H9 (cell line): ENCODE data around the gene E2F4. TPM values are rescaled to one million over a fixed set of nuclear protein-coding genes. Genes with fewer than 3 reads are reported as not detected.
A peak's percentile ranks its signal among the peaks of the same experiment; 100 is the strongest.

Experiments used
- DNase-seq: peaks from one replicate; pipeline ENCODE4 v3.0.0-alpha.2; 2017
- H2AFZ ChIP-seq: one replicate; pipeline ENCODE4 v1.6.1; 2013; ENCODE audit warnings: mild to moderate bottlenecking, low read length, control low read depth, moderate library complexity
- H2AK5ac ChIP-seq: 2 replicates; pipeline ENCODE4 v1.6.1; 2013; ENCODE audit warnings: low read length, control low read depth, mixed read lengths; ENCODE audit not compliant: insufficient read length
- H2BK120ac ChIP-seq: one replicate; pipeline ENCODE4 v1.6.1; 2013; ENCODE audit warnings: low read depth, mild to moderate bottlenecking, low read length, control low read depth, inconsistent platforms; ENCODE audit not compliant: poor library complexity, severe bottlenecking
- H2BK12ac ChIP-seq: 2 replicates; pipeline ENCODE4 v1.6.1; 2013; ENCODE audit warnings: low read length, control low read depth, mixed read lengths, low read depth; ENCODE audit not compliant: insufficient read length
- H2BK15ac ChIP-seq: 2 replicates; pipeline ENCODE4 v1.6.1; 2013; ENCODE audit warnings: low read depth, low read length, control low read depth
- H2BK20ac ChIP-seq: one replicate; pipeline ENCODE4 v1.6.1; 2013; ENCODE audit warnings: low read depth, mild to moderate bottlenecking, low read length, control low read depth, inconsistent platforms; ENCODE audit not compliant: poor library complexity, severe bottlenecking
- H2BK5ac ChIP-seq: 2 replicates; pipeline ENCODE4 v1.6.1; 2013; ENCODE audit warnings: low read length, control low read depth, mixed read lengths; ENCODE audit not compliant: insufficient read length
- H3K14ac ChIP-seq: 2 replicates; pipeline ENCODE4 v1.6.1; 2013; ENCODE audit warnings: low read length, control low read depth; ENCODE audit not compliant: insufficient read depth
- H3K18ac ChIP-seq: 2 replicates; pipeline ENCODE4 v1.6.1; 2013; ENCODE audit warnings: low read depth, mild to moderate bottlenecking, mixed read lengths, low read length, control low read depth; ENCODE audit not compliant: insufficient read length
- H3K23ac ChIP-seq: 2 replicates; pipeline ENCODE4 v1.6.1; 2013; ENCODE audit warnings: low read length, control low read depth, mixed read lengths, low read depth; ENCODE audit not compliant: insufficient read length
- H3K23me2 ChIP-seq: 2 replicates; pipeline ENCODE4 v1.6.1; 2013; ENCODE audit warnings: low read depth, mild to moderate bottlenecking, mixed read lengths, low read length, control low read depth; ENCODE audit not compliant: insufficient read length, poor library complexity, severe bottlenecking
- H3K27ac ChIP-seq: 2 replicates; pipeline ENCODE4 v1.5.1; 2013; ENCODE audit warnings: low read length, control low read depth, mixed read lengths, low read depth; ENCODE audit not compliant: insufficient read length
- H3K27me3 ChIP-seq: 2 replicates; pipeline ENCODE4 v1.6.1; 2013; ENCODE audit warnings: low read length, control low read depth, inconsistent platforms; ENCODE audit not compliant: insufficient read depth
- H3K4ac ChIP-seq: 2 replicates; pipeline ENCODE4 v1.6.1; 2013; ENCODE audit warnings: low read depth, mild to moderate bottlenecking, control low read depth, inconsistent platforms, low read length, moderate library complexity
- H3K4me1 ChIP-seq: 2 replicates; pipeline ENCODE4 v1.6.1; 2013; ENCODE audit warnings: low read length, control low read depth, inconsistent platforms; ENCODE audit not compliant: insufficient read depth
- H3K4me2 ChIP-seq: 2 replicates; pipeline ENCODE4 v1.6.1; 2013; ENCODE audit warnings: low read length, control low read depth, mixed read lengths; ENCODE audit not compliant: insufficient read length, insufficient read depth
- H3K56ac ChIP-seq: 2 replicates; pipeline ENCODE4 v1.6.1; 2013; ENCODE audit warnings: low read depth, mild to moderate bottlenecking, mixed read lengths, low read length, control low read depth; ENCODE audit not compliant: insufficient read length
- H3K79me1 ChIP-seq: 2 replicates; pipeline ENCODE4 v1.6.1; 2013; ENCODE audit warnings: low read depth, mild to moderate bottlenecking, moderate library complexity, low read length, control low read depth, inconsistent platforms; ENCODE audit not compliant: insufficient read depth, poor library complexity, severe bottlenecking
- H3K79me2 ChIP-seq: 2 replicates; pipeline ENCODE4 v1.6.1; 2013; ENCODE audit warnings: low read length, control low read depth, inconsistent platforms; ENCODE audit not compliant: insufficient read depth
- H3K9ac ChIP-seq: 2 replicates; pipeline ENCODE4 v1.6.1; 2013; ENCODE audit warnings: low read length, control low read depth, mixed read lengths; ENCODE audit not compliant: insufficient read length; ENCODE audit errors: extremely low read depth
- H3K9me3 ChIP-seq: one replicate; pipeline ENCODE4 v1.6.1; 2013; ENCODE audit warnings: low read depth, low read length, inconsistent platforms; ENCODE audit not compliant: control insufficient read depth
- H3T11ph ChIP-seq: one replicate; pipeline ENCODE4 v1.6.1; 2013; ENCODE audit warnings: mild to moderate bottlenecking, low read length, control low read depth, inconsistent platforms
- H4K20me1 ChIP-seq: one replicate; pipeline ENCODE4 v1.6.1; 2013; ENCODE audit not compliant: control insufficient read depth, insufficient read length, insufficient read depth
- H4K5ac ChIP-seq: 2 replicates; pipeline ENCODE4 v1.6.1; 2013; ENCODE audit warnings: low read depth, mild to moderate bottlenecking, mixed read lengths, low read length, control low read depth; ENCODE audit not compliant: insufficient read length
- H4K8ac ChIP-seq: replicated peaks from 2 replicates; pipeline ENCODE4 v1.6.1; 2013; ENCODE audit warnings: low read length, control low read depth, mixed read lengths, low read depth; ENCODE audit not compliant: insufficient read length
- H4K91ac ChIP-seq: 2 replicates; pipeline ENCODE4 v1.6.1; 2013; ENCODE audit warnings: low read depth, mild to moderate bottlenecking, moderate library complexity, mixed read lengths, low read length, control low read depth; ENCODE audit not compliant: insufficient read length
- H3K27ac Mint-ChIP-seq, 3 experiments: 2 replicates in 2 of 3; 3 replicates in 1 of 3; pipeline ENCODE4 v1.8.0; 2020 to 2021; ENCODE audit warnings: mixed read lengths in 3 of 3, mild to moderate bottlenecking in 1 of 3, moderate library complexity in 1 of 3
- H3K27me3 Mint-ChIP-seq: 2 replicates; pipeline ENCODE4 v1.8.0; 2021; ENCODE audit warnings: low read depth, mild to moderate bottlenecking, moderate library complexity, mixed read lengths
- H3K36me3 Mint-ChIP-seq, 3 experiments: 2 replicates in 2 of 3; 3 replicates in 1 of 3; pipeline ENCODE4 v1.8.0; 2020 to 2021; ENCODE audit warnings: low read depth in 3 of 3, mixed read lengths in 3 of 3; ENCODE audit not compliant: insufficient read depth in 1 of 3
- H3K4me1 Mint-ChIP-seq, 2 experiments: 2 replicates each; pipeline ENCODE4 v1.8.0; 2020; ENCODE audit warnings: mixed read lengths in 2 of 2
- H3K4me3 Mint-ChIP-seq, 2 experiments: 2 replicates in 1 of 2; 3 replicates in 1 of 2; pipeline ENCODE4 v1.8.0; 2020 to 2021; ENCODE audit warnings: mild to moderate bottlenecking in 2 of 2, mixed read lengths in 2 of 2, moderate library complexity in 1 of 2
- H3K9me3 Mint-ChIP-seq, 2 experiments: 2 replicates in 1 of 2; 3 replicates in 1 of 2; pipeline ENCODE4 v1.8.0; 2020; ENCODE audit warnings: mild to moderate bottlenecking in 2 of 2, mixed read lengths in 2 of 2, moderate library complexity in 1 of 2
- CTCF ChIP-seq: fragments of 200-600 bp; sonication (generic); conservative IDR thresholded peaks from 3 replicates; pipeline ENCODE4 v1.8.0; 2021; ENCODE audit warnings: antibody characterized with exemption, mild to moderate bottlenecking
- WGBS: extraction: QIAGEN DNeasy Blood & Tissue Kit; methylation state at CpG from one replicate; pipeline ENCODE4 v1.1.7; 2013; ENCODE audit warnings: missing lambda C conversion rate, low lambda C conversion rate, mixed read lengths; ENCODE audit not compliant: insufficient read length; ENCODE audit errors: extremely low coverage; 5-methylcytosine and 5-hydroxymethylcytosine counted together
- total RNA-seq: library from RNA; stranded (reverse); gene quantifications from 2 replicates; pipeline ENCODE4 v1.2.1, GENCODE V29; 2021

E2F4 gene
- total RNA-seq, 1 experiment from 2014 or later = 116 TPM

GRCh38 chr16:67246081-67246755 lies 54.3 kb downstream of the E2F4 start:
- Histone ChIP-seq H4K8ac (no peak overlapping the region), H4K91ac (no peak overlapping the region), H2BK12ac (no peak overlapping the region), H3K79me1 (no peaks in the 10 kb centered on the region), H3K56ac (no peak overlapping the region), H2AK5ac (no peak overlapping the region), H3K4me1 (peaks cover 11% of the 10 kb centered on the region; the same call in 1 of the 2 replicates), H2AFZ (no peak overlapping the region), H3K79me2 (no peaks in the 10 kb centered on the region; the same call in 1 of the 2 replicates), H3K9me3 (no peaks in the 10 kb centered on the region), H3T11ph (no peak overlapping the region), H3K23me2 (peaks cover 31% of the 10 kb centered on the region), H3K27me3 (no peaks in the 10 kb centered on the region; the same call in 1 of the 2 replicates), H2BK5ac (no peak overlapping the region), H3K27ac (no peak overlapping the region), H2BK120ac (no peak overlapping the region), H3K4me2 (peak overlapping the region; percentile 41), H2BK20ac (no peak overlapping the region), H2BK15ac (no peak overlapping the region), H3K23ac (no peak overlapping the region), H4K5ac (no peak overlapping the region), H3K9ac (peak overlapping the region; percentile 12), H3K18ac (peak overlapping the region; percentile 5), H3K14ac (peak overlapping the region; percentile 74), H4K20me1 (peaks cover 3% of the 10 kb centered on the region), H3K4ac (no peak overlapping the region)
- Mint-ChIP-seq H3K27ac (peak overlapping the region; percentile 52 to 95 (median 87); a peak in 4 of 7 replicates), H3K4me3 (peak overlapping the region; percentile 86 to 94), H3K36me3 (no peaks in the 10 kb centered on the region; a peak in 2 of 7 replicates), H3K4me1 (peaks cover 41 to 47% of the 10 kb centered on the region in 2 experiments), H3K27me3 (peaks cover 24% of the 10 kb centered on the region), H3K9me3 (no peaks in the 10 kb centered on the region)
- TF ChIP-seq CTCF = peak; percentile 56
- WGBS = no CpG with 5 or more reads among the region's 48 CpGs
- DNase-seq = peak; percentile 88
